GM12891 (cell line): ENCODE measurements around the gene CORO2B.

Experiments used
- PAX5 ChIP-seq: IDR thresholded peaks from 2 replicates; pipeline ENCODE4 v1.6.1; 2011; ENCODE audit warnings: low read length, moderate library complexity, mild to moderate bottlenecking; ENCODE audit not compliant: insufficient read depth, severe bottlenecking
- POLR2A ChIP-seq: IDR thresholded peaks from 2 replicates; pipeline ENCODE4 v1.6.1; 2011; ENCODE audit warnings: low read depth, low read length, control low read depth
- POLR2AphosphoS5 ChIP-seq: IDR thresholded peaks from 2 replicates; pipeline ENCODE4 v1.6.1; 2011; ENCODE audit warnings: low read depth, low read length, control low read depth
- POU2F2 ChIP-seq: IDR thresholded peaks from 2 replicates; pipeline ENCODE4 v1.6.1; 2011; ENCODE audit warnings: low read depth, mild to moderate bottlenecking, control low read depth, low read length, moderate library complexity
- SPI1 ChIP-seq: IDR thresholded peaks from 2 replicates; pipeline ENCODE4 v1.6.1; 2011; ENCODE audit warnings: low read depth, low read length, control low read depth
- TAF1 ChIP-seq: IDR thresholded peaks from 2 replicates; pipeline ENCODE4 v1.6.1; 2011; ENCODE audit warnings: low read depth, low read length, control low read depth

GRCh38 chr15:68734352-68734751 is 155.6 kb downstream of the CORO2B start:
- TF ChIP-seq POLR2AphosphoS5: no peak
- no peak for TF ChIP-seq TAF1
- no peak for TF ChIP-seq POLR2A
- no peak for TF ChIP-seq SPI1
- no peak for TF ChIP-seq POU2F2
- no peak for TF ChIP-seq PAX5
